ENCODE measurements around the gene PTRH2.

Gene PTRH2

GRCh38 chr17:59722623-59723022 lies 15.4 kb upstream of the PTRH2 start:
- DNase-seq (ENCODE audit: low read depth in 2 of 2, low spot score in 1 of 2), result no peak

DNA sequence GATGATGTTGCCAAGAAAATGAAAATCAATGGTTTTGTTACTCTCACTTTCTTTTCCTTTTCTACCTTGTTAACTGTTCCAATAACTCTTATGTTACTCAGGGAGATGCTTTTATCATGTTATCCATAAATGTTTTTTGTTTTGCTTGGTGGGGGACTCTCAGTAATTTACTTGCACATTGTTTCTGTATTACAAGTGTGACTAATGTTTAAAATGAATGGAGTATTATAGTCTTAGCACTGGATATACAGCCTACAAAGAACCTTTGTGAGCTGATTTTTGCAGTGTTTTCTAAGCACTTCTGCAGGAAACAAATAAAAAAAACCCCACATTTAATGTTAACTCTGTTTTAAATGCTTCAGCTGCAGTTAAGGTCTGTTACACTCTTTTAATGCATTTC lies 12.3 kb upstream of the PTRH2 start:
- no peak for DNase-seq (ENCODE audit: low read depth in 2 of 2, low spot score in 1 of 2)

DNA sequence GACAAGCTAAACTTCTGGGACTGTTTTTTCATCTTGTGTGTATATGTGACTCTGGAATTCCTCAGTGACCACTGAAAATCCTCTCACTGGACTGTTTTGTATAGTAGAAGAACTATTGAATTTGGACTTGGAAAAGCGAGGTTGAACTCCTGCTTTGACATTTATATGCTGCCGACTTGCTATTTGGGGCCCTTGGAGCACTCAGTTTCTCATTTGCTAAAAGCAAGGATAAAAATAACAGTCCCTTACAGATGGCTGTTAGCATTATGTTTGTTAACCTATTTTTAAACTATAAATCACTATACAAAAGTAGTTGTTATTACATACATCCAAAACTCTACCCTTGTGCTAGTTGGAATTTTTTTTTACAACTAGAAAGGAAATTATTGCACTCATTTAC lies 9.2 kb upstream of the PTRH2 start:
- DNase-seq (ENCODE audit: low read depth in 2 of 2, low spot score in 1 of 2), result no peak

DNA sequence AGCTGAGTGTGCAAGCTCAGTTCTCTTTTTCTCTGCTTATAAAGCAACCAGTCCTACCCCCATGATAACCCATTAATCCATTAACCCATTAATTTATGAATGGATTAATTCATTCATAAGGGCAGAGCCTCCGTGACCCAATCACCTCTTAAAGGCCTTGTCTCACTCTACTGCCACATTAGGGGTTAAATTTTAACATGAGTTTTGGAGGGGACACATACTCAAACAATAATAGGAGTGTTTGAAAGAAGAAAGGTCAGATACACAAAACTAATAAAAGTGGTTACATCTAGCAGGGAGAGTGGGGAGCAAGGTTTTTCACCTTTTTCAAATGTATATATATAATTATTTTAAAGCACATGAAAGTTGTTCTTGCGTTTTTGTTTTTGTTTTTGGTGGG lies 7.0 kb upstream of the PTRH2 start:
- no peak for DNase-seq (ENCODE audit: low read depth in 2 of 2, low spot score in 1 of 2)

DNA sequence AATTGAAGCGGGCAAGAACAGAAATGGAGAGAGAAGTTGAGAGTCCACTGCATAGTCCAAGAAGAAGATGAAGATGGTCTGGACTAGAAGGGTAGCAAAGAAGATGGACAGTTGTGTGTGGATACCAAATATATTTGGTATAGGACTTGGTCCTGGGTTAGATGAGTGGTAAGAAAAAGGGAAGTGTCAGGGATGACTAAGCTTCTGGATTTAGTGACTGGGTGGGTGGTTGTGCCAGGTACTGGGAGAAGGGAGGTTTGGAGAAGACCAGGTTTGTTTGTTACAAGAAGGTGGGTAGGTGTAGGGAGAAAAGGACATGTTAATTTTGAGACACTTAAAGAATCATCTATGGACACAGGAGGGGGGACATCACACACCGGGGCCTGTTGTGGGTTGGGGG lies 5.6 kb upstream of the PTRH2 start:
- no peak for DNase-seq (ENCODE audit: low read depth in 2 of 2, low spot score in 1 of 2)

DNA sequence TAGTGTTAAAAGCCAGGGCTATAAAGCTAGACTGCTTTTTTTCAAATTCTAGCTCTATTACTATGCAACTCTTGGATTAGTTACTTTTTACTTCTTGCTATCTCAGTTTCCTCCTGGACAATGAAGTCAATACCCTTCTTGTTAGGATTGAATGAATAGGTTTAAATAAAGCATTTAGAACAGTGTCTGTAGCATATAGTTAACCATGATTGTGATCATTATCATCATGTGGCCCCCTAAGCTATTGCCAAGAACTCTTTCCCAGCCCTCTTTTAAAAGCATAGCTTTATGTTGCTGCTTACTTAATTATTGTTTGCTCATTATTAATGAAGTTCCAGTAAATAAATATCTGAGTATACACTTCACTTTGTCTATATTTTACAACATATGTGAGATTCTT lies 4.7 kb upstream of the PTRH2 start:
- no peak for DNase-seq (ENCODE audit: low read depth in 2 of 2, low spot score in 1 of 2)

GRCh38 chr17:59707971-59708430 lies 771 bp upstream of the PTRH2 start:
- no peak for DNase-seq (ENCODE audit: low read depth in 2 of 2, low spot score in 1 of 2)

- DNase-seq (ENCODE audit: low read depth in 2 of 2, low spot score in 1 of 2), result no peak
These were observed 4.9 kb downstream of the PTRH2 start for GRCh38 chr17:59702304-59702703.

GRCh38 chr17:59699786-59700185 lies 7.4 kb downstream of the PTRH2 start:
- no peak for DNase-seq (ENCODE audit: low read depth in 2 of 2, low spot score in 1 of 2)

DNA sequence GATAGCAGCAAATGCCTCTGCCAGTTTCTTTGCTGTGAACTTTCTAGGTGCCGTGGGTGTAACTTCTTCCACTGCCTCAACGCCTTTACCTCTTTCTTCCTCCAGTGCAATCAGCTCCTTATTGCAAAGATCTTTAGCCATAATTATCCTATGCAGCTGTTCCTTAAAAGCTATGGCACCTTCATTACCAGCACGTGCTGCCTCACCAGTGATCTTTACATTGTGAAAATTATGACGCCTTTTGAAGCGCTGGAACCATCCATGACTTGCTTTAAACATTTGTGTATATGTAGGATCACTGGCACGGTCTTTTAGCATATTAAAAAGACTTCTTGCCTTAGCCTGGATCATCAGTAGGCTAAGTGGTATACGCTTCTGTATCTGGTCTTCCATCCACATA lies 8.0 kb downstream of the PTRH2 start:
- no peak for DNase-seq (ENCODE audit: low read depth in 2 of 2, low spot score in 1 of 2)

DNA sequence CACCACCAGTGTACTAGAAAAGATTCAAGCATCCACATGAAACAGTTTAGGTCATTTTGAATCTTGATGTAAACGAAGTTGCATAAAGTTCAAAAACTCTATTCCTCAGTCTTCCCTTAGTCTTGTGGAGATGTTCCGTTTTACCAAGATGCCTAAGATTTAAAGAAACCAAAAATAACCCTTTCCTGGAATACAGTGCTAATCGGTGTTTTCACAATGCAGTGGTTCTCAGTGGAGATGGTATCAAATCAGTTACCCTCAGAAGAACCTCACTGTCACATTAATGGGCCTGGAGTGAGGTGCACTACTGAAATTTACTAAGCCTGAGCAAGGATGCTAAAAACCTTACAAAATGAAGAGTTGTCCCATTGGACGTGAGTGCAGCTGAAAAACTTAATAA lies 9.1 kb downstream of the PTRH2 start:
- DNase-seq (ENCODE audit: low read depth in 2 of 2, low spot score in 1 of 2), result no peak

GRCh38 chr17:59696682-59697277 lies 10.4 kb downstream of the PTRH2 start:
- no peak for DNase-seq (ENCODE audit: low read depth in 2 of 2, low spot score in 1 of 2)

- DNase-seq (ENCODE audit: low read depth in 2 of 2, low spot score in 1 of 2), result no peak
These were observed 11.1 kb downstream of the PTRH2 start for GRCh38 chr17:59695945-59696681.

DNA sequence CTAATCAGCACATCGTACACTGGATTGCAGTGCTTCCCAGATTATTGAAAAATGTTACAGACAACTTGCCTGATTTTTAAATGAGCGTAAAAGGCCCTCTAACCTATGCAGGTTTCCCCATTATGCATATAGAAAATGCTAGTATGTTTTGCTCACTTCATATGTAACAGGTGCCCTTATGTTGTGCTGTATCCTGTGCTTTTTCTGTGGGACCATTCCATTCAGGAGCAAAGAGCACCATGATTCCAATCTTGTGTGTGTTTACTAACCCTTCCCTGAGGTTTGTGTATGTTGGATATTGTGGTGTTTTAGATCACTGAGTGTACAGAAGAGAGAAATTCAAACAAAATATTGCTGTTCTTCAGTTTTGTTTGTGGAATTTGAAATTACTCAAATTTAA lies 12.9 kb downstream of the PTRH2 start:
- DNase-seq (ENCODE audit: low read depth in 2 of 2, low spot score in 1 of 2), result no peak

DNA sequence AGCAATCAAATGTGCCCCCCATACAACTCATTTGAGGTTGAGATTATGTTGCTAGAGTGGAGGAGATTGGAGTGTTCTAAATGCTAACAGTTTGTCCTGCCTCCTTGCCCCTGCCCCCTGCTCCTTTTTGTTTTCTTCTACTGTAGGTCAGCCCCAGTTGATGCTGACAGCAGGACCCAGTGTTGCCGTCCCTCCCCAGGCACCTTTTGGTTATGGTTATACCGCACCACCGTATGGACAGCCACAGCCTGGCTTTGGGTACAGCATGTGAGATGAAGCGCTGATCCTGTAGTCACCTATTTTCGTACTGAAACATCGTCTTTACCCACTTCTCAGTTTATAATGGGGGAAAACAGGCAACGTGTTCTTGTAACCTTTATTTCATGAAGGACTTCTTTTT lies 13.6 kb downstream of the PTRH2 start:
- no peak for DNase-seq (ENCODE audit: low read depth in 2 of 2, low spot score in 1 of 2)

GRCh38 chr17:59688496-59688895 lies 18.7 kb downstream of the PTRH2 start:
- DNase-seq (ENCODE audit: low read depth in 2 of 2, low spot score in 1 of 2), result no peak

GRCh38 chr17:59688008-59688407 lies 19.2 kb downstream of the PTRH2 start:
- no peak for DNase-seq (ENCODE audit: low read depth in 2 of 2, low spot score in 1 of 2)

DNA sequence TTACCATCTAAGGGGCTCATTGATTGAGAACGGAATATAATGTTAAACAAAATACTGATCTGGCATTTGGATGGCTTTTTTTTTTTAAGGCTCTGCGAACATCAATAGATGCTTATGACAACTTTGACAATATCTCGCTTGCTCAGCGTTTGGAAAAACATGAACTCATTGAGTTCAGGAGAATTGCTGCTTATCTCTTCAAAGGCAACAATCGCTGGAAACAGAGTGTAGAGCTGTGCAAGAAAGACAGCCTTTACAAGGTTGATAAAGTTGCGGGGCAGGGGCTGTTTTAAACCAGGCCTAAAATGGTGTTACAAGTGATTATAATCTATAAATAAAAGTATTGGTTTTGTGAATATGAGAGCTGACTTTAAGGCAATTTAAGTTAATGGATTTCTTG lies 22.3 kb downstream of the PTRH2 start:
- DNase-seq (ENCODE audit: low read depth in 2 of 2, low spot score in 1 of 2), result no peak

- DNase-seq (ENCODE audit: low read depth in 2 of 2, low spot score in 1 of 2), result no peak
These were observed 23.9 kb downstream of the PTRH2 start for GRCh38 chr17:59683283-59683682.

DNA sequence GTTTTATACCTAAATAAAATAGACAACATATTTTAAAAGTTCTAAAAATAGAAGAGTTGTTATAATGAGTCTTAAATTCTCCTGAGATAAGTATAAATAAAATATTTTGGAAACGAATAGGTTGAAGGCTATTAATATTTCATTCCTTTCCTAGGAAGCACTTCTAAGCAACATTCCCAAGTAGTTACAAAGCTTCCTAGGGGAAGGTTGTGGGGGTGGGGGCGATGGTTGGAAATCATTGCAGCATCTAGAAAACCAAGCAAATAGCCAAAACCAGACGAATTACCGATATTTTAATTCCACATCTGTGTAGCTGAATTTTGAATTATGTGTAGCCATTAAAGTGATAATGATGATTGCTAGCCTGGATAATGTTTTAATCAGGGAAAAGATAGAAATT lies 26.9 kb downstream of the PTRH2 start:
- no peak for DNase-seq (ENCODE audit: low read depth in 2 of 2, low spot score in 1 of 2)

DNA sequence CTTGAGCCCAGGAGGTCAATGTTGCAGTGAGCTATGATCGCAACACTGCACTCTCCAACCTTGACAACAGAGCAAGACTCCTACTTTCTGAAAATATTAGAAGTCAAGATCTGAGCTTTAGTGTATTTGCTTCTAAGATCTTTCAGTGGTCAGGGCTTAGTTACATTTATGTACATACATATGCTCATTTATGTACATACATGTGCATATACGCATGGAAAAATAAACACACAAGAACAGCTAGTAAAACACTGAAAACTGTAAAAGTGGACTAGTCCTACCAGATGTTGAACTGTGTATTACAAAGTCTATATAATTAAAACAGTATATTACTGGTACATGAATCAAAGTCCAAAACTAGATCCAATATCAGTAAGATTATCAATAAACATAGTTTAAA lies 28.3 kb downstream of the PTRH2 start:
- DNase-seq (ENCODE audit: low read depth in 2 of 2, low spot score in 1 of 2), result no peak

- DNase-seq (ENCODE audit: low read depth in 2 of 2, low spot score in 1 of 2), result no peak
These were observed 30.5 kb downstream of the PTRH2 start for GRCh38 chr17:59676716-59677115.

GRCh38 chr17:59675231-59675630 lies 32.0 kb downstream of the PTRH2 start:
- DNase-seq (ENCODE audit: low read depth in 2 of 2, low spot score in 1 of 2), result no peak
